SK-N-SH treated with all-trans-retinoic acid at 6 μM for 48 hours (cell line): ENCODE measurements around the gene ERRFI1.
"Not testable (repeated sequence)": the region's sequence is repeated elsewhere in the genome, so short reads cannot be mapped to it uniquely, and the experiment has no call there.

Source experiments
- ATAC-seq: fragments of 200-7000 bp; cut with Tn5 transposase; 3 replicates; pipeline ENCODE4 v1.9.1; 2020; ENCODE audit warnings: mild to moderate bottlenecking, moderate library complexity
- ARNTL ChIP-seq: fragments of 450-650 bp; formaldehyde crosslinking; IDR thresholded peaks from 2 replicates; pipeline ENCODE4 v1.5.0; 2020; ENCODE audit warnings: low read depth, mild to moderate bottlenecking, moderate library complexity, borderline replicate concordance
- CSDC2 ChIP-seq: fragments of 250-450 bp; sonication (Bioruptor Pico); IDR thresholded peaks from 2 replicates; pipeline ENCODE4 v1.5.0; 2020; ENCODE audit warnings: mild to moderate bottlenecking, moderate library complexity
- ESRRG ChIP-seq: fragments of 250-450 bp; sonication (Bioruptor Pico); IDR thresholded peaks from 2 replicates; pipeline ENCODE4 v1.6.1; 2021; ENCODE audit warnings: mild to moderate bottlenecking
- GLIS3 ChIP-seq: fragments of 250-450 bp; sonication (Bioruptor Pico); IDR thresholded peaks from 2 replicates; pipeline ENCODE4 v1.5.0; 2020; ENCODE audit warnings: mild to moderate bottlenecking, moderate library complexity
- ISL1 ChIP-seq: fragments of 250-450 bp; sonication (Bioruptor Pico); IDR thresholded peaks from 2 replicates; pipeline ENCODE4 v2.1.2; 2022; ENCODE audit warnings: mild to moderate bottlenecking, moderate library complexity
- OSR1 ChIP-seq: fragments of 250-450 bp; sonication (Bioruptor Pico); IDR thresholded peaks from 2 replicates; pipeline ENCODE4 v1.8.0; 2022; ENCODE audit warnings: moderate library complexity, mild to moderate bottlenecking, inconsistent platforms
- PPARA ChIP-seq: fragments of 250-450 bp; sonication (Bioruptor Pico); IDR thresholded peaks from 2 replicates; pipeline ENCODE4 v1.5.0; 2020; ENCODE audit warnings: mild to moderate bottlenecking, borderline replicate concordance
- RARB ChIP-seq: fragments of 250-450 bp; sonication (Bioruptor Pico); IDR thresholded peaks from 2 replicates; pipeline ENCODE4 v1.8.0; 2021; ENCODE audit warnings: mild to moderate bottlenecking, moderate library complexity
- SNAI2 ChIP-seq: fragments of 250-450 bp; sonication (Bioruptor Pico); IDR thresholded peaks from 2 replicates; pipeline ENCODE4 v1.5.0; 2020; ENCODE audit warnings: mild to moderate bottlenecking, moderate library complexity
- TCF4 ChIP-seq: fragments of 250-450 bp; sonication (Bioruptor Pico); IDR thresholded peaks from 2 replicates; pipeline ENCODE4 v1.8.0; 2021; ENCODE audit warnings: mild to moderate bottlenecking, moderate library complexity, borderline replicate concordance
- ZFP3 ChIP-seq: fragments of 250-450 bp; sonication (Bioruptor Pico); IDR thresholded peaks from 2 replicates; pipeline ENCODE4 v1.5.0; 2020; ENCODE audit warnings: mild to moderate bottlenecking, moderate library complexity
- ZFP30 ChIP-seq: fragments of 450-650 bp; formaldehyde crosslinking; IDR thresholded peaks from 2 replicates; pipeline ENCODE4 v1.5.0; 2022; ENCODE audit warnings: mild to moderate bottlenecking, moderate library complexity
- ZNF565 ChIP-seq: fragments of 450-650 bp; formaldehyde crosslinking; conservative IDR thresholded peaks from 2 replicates; pipeline ENCODE4 v1.5.0; 2020; ENCODE audit warnings: low read depth, mild to moderate bottlenecking, moderate library complexity
- ZNF70 ChIP-seq: fragments of 450-650 bp; formaldehyde crosslinking; IDR thresholded peaks from 2 replicates; pipeline ENCODE4 v1.5.0; 2020; ENCODE audit warnings: mild to moderate bottlenecking, moderate library complexity
- ZNF8 ChIP-seq: fragments of 450-650 bp; formaldehyde crosslinking; IDR thresholded peaks from 2 replicates; pipeline ENCODE4 v1.5.0; 2020; ENCODE audit warnings: mild to moderate bottlenecking, moderate library complexity
- TF ChIP-seq, protein P1 (sequence below): fragments of 250-450 bp; sonication (Bioruptor Pico); IDR thresholded peaks from 2 replicates; pipeline ENCODE4 v1.8.0; 2021; ENCODE audit warnings: low read depth, mild to moderate bottlenecking, moderate library complexity, borderline replicate concordance
- TF ChIP-seq, protein P2 (sequence below): fragments of 250-450 bp; sonication (Bioruptor Pico); IDR thresholded peaks from 2 replicates; pipeline ENCODE4 v1.5.0; 2020; ENCODE audit warnings: mild to moderate bottlenecking, moderate library complexity
- TF ChIP-seq, protein P3 (sequence below): fragments of 250-450 bp; sonication (Bioruptor Pico); IDR thresholded peaks from 2 replicates; pipeline ENCODE4 v1.5.1; 2021; ENCODE audit warnings: mild to moderate bottlenecking, moderate library complexity
- TF ChIP-seq, protein P4 (sequence below): fragments of 250-450 bp; sonication (Bioruptor Pico); IDR thresholded peaks from 2 replicates; pipeline ENCODE4 v1.5.1; 2020; ENCODE audit warnings: low read depth, mild to moderate bottlenecking, moderate library complexity
- TF ChIP-seq, protein P5 (sequence below): fragments of 250-450 bp; sonication (Bioruptor Pico); IDR thresholded peaks from 2 replicates; pipeline ENCODE4 v1.8.0; 2020; ENCODE audit warnings: mild to moderate bottlenecking, moderate library complexity, borderline replicate concordance

ERRFI1 gene

DNA sequence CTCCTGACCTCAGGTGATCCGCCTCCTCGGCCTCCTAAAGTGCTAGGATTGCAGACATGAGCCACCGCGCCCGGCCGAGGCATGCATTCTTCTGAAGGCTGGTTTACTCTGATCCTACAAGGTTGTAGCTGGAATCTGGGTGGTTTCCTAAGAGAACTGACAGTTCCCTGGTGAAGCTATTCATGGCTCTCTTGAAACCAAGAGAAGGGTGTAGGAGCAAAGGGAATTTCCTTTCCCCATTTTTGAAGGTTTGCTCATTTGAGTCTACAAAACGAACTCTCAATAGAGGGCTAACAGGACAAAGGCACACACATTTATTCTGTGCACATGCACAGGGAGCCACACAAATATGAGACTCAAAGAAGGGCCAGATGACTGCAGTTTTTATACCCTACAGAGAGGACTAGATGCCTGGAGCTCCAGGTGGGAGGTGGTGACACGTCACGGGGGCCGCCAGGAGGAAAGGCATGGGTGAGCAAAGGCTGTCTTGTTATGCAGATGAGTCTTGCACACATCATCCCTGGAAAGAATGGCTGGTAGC is 49.5 kb upstream of the ERRFI1 start (continued):
- TF ChIP-seq ZNF70 = no peak

DNA sequence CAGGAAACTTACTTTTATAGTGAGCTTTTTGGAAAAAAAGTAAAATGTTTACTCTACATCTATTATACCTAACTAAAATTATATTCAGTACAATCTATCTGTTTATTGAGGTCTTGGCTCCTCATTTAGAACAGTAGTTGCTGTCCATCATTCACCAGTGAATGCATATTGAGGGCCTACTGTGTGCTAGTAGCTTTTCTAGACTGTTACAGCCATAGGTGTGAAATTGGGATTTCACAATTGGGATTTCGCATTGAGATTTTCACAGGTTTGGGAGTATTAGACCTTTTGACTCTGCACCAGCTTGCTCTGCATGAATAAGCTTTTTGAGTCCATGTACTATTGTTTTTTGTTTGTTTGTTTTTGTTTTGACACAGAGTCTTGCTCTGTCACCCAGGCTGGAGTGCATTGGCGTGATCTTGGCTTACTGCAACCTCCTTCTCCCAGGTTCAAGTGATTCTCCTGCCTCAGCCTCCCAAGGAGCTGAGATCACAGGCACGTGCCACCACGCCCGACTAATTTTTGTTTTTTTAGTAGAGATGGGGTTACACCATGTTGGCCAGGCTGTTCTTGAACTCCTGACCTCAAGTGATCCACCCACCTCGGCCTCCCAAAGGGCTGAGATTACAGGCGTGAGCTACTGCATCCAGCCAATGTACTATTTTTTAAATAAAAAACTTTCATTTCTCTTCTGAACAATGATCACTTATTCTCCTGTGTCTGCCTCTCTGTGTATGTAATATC is 47.2 kb upstream of the ERRFI1 start:
- TF ChIP-seq, protein P1, sequence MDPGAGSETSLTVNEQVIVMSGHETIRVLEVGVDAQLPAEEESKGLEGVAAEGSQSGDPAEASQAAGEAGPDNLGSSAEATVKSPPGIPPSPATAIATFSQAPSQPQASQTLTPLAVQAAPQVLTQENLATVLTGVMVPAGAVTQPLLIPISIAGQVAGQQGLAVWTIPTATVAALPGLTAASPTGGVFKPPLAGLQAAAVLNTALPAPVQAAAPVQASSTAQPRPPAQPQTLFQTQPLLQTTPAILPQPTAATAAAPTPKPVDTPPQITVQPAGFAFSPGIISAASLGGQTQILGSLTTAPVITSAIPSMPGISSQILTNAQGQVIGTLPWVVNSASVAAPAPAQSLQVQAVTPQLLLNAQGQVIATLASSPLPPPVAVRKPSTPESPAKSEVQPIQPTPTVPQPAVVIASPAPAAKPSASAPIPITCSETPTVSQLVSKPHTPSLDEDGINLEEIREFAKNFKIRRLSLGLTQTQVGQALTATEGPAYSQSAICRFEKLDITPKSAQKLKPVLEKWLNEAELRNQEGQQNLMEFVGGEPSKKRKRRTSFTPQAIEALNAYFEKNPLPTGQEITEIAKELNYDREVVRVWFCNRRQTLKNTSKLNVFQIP = no peak
- TF ChIP-seq ARNTL (CRISPR knock-in tag) (no peak), CSDC2 (CRISPR knock-in tag) (no peak), ISL1 (no peak), TCF4 (CRISPR knock-in tag) (no peak), PPARA (CRISPR knock-in tag) (no peak), RARB (CRISPR knock-in tag) (no peak), ZNF8 (CRISPR knock-in tag) (no peak), ESRRG (no peak), ZFP30 (CRISPR knock-in tag) (no peak), OSR1 (CRISPR knock-in tag) (no peak), GLIS3 (CRISPR knock-in tag) (no peak), ZNF565 (CRISPR knock-in tag) (no peak), ZNF70 (no peak), ZFP3 (no peak), SNAI2 (CRISPR knock-in tag) (no peak)
- TF ChIP-seq, protein P2, sequence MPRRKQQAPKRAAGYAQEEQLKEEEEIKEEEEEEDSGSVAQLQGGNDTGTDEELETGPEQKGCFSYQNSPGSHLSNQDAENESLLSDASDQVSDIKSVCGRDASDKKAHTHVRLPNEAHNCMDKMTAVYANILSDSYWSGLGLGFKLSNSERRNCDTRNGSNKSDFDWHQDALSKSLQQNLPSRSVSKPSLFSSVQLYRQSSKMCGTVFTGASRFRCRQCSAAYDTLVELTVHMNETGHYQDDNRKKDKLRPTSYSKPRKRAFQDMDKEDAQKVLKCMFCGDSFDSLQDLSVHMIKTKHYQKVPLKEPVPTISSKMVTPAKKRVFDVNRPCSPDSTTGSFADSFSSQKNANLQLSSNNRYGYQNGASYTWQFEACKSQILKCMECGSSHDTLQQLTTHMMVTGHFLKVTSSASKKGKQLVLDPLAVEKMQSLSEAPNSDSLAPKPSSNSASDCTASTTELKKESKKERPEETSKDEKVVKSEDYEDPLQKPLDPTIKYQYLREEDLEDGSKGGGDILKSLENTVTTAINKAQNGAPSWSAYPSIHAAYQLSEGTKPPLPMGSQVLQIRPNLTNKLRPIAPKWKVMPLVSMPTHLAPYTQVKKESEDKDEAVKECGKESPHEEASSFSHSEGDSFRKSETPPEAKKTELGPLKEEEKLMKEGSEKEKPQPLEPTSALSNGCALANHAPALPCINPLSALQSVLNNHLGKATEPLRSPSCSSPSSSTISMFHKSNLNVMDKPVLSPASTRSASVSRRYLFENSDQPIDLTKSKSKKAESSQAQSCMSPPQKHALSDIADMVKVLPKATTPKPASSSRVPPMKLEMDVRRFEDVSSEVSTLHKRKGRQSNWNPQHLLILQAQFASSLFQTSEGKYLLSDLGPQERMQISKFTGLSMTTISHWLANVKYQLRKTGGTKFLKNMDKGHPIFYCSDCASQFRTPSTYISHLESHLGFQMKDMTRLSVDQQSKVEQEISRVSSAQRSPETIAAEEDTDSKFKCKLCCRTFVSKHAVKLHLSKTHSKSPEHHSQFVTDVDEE (CRISPR knock-in tag) = no peak
- TF ChIP-seq, protein P3, sequence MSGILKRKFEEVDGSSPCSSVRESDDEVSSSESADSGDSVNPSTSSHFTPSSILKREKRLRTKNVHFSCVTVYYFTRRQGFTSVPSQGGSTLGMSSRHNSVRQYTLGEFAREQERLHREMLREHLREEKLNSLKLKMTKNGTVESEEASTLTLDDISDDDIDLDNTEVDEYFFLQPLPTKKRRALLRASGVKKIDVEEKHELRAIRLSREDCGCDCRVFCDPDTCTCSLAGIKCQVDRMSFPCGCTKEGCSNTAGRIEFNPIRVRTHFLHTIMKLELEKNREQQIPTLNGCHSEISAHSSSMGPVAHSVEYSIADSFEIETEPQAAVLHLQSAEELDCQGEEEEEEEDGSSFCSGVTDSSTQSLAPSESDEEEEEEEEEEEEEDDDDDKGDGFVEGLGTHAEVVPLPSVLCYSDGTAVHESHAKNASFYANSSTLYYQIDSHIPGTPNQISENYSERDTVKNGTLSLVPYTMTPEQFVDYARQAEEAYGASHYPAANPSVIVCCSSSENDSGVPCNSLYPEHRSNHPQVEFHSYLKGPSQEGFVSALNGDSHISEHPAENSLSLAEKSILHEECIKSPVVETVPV (CRISPR knock-in tag) = no peak
- TF ChIP-seq, protein P4, sequence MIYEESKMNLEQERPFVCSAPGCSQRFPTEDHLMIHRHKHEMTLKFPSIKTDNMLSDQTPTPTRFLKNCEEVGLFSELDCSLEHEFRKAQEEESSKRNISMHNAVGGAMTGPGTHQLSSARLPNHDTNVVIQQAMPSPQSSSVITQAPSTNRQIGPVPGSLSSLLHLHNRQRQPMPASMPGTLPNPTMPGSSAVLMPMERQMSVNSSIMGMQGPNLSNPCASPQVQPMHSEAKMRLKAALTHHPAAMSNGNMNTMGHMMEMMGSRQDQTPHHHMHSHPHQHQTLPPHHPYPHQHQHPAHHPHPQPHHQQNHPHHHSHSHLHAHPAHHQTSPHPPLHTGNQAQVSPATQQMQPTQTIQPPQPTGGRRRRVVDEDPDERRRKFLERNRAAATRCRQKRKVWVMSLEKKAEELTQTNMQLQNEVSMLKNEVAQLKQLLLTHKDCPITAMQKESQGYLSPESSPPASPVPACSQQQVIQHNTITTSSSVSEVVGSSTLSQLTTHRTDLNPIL (CRISPR knock-in tag) = no peak
- TF ChIP-seq, all 23 proteins: peak for 0
- ATAC-seq = no peak

DNA sequence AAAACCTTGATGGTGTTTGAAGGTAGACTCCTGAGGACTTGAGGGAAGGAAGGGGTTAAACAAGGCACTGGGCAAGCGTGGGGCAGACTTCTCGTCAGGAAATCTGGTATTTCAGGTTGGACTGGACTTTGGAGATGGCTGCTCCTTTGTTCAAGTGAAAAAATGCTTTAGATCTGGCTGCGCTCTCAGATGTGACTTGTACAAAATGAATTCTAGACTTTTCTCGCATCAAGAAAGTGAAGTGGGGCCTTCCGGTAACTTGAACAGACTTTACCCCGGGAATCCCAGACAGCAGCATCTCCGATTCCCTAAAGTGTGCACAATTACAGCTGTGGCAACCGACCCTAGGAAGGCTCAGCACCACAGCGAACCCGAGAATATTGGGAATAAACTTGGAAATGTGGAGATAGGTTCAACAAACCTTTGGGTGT is 44.3 kb upstream of the ERRFI1 start:
- TF ChIP-seq, protein P5, sequence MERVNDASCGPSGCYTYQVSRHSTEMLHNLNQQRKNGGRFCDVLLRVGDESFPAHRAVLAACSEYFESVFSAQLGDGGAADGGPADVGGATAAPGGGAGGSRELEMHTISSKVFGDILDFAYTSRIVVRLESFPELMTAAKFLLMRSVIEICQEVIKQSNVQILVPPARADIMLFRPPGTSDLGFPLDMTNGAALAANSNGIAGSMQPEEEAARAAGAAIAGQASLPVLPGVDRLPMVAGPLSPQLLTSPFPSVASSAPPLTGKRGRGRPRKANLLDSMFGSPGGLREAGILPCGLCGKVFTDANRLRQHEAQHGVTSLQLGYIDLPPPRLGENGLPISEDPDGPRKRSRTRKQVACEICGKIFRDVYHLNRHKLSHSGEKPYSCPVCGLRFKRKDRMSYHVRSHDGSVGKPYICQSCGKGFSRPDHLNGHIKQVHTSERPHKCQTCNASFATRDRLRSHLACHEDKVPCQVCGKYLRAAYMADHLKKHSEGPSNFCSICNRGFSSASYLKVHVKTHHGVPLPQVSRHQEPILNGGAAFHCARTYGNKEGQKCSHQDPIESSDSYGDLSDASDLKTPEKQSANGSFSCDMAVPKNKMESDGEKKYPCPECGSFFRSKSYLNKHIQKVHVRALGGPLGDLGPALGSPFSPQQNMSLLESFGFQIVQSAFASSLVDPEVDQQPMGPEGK (CRISPR knock-in tag) = no peak
- TF ChIP-seq SNAI2 (CRISPR knock-in tag) = no peak
- TF ChIP-seq, all 23 proteins: peak for 0
- no peak for ATAC-seq

DNA sequence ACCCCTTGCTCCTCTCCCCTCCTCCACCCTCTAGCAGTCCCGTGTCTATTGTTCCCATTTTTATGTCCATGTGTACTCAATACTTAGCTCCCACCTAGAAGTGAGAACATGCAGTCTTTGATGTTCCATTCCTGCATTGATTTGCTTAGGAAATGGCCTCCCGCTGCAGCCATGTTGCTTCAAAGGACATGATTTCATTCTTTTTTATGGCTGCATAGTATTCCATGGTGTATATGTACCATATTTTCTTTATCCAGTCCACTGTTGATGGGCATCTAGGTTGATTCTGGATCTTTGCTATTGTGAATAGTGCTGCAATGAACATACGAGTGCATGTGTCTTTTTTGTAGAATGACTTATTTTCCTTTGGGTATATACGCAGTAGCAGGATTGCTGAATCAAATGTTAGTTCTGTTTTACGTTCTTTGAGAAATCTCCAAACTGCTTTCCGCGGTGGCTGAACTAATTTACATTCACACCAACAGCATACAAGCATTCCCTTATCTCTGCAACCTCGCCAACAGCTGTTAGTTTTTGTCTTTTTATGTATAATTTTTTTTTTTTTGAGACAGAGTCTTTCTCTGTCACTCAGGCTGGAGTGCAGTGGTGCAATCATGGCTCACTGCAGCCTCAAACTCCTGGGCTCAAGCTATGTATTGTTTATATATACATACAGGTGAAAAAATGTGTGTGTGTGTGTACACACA is 43.7 kb upstream of the ERRFI1 start:
- ATAC-seq = not testable (repeated sequence)
